Spleen (tissue), 11 donors: ENCODE data around the gene GRK4. TPM values are rescaled to one million over a fixed set of nuclear protein-coding genes. Genes with fewer than 3 reads are reported as not detected.

Experiments
- DNase-seq: peaks from one replicate; pipeline ENCODE4 v3.0.0-alpha.2; 2020
- H3K27ac ChIP-seq, 8 donors: fragments of 200-600 bp; sonication (generic) in 7 of 8; 1 replicate in 4 of 8; 2 replicates in 4 of 8; pipeline versions ENCODE4 v1.5.0 to v1.8.0; 2016 to 2021; ENCODE audit warnings: inconsistent platforms in 4 of 8, mild to moderate bottlenecking in 4 of 8, moderate library complexity in 1 of 8
- H3K27me3 ChIP-seq, 7 donors: fragments of 200-600 bp; sonication (generic) in 6 of 7; replicated peaks in 1 of 7; 1 replicate in 4 of 7; 2 replicates in 3 of 7; pipeline versions ENCODE4 v1.5.0 to v1.8.0; 2016 to 2021; ENCODE audit warnings: inconsistent platforms in 3 of 7, mild to moderate bottlenecking in 1 of 7
- H3K36me3 ChIP-seq, 6 donors: fragments of 200-600 bp; sonication (generic) in 5 of 6; 1 replicate in 4 of 6; 2 replicates in 2 of 6; pipeline versions ENCODE4 v1.5.0 to v1.8.0; 2016 to 2021; ENCODE audit warnings: inconsistent platforms in 2 of 6
- H3K4me1 ChIP-seq, 6 donors: fragments of 200-600 bp; sonication (generic) in 5 of 6; 1 replicate in 3 of 6; 2 replicates in 3 of 6; pipeline versions ENCODE4 v1.5.0 to v1.8.0; 2016 to 2021; ENCODE audit warnings: inconsistent platforms in 3 of 6
- H3K4me3 ChIP-seq, 8 donors: fragments of 200-600 bp; sonication (generic) in 7 of 8; 1 replicate in 4 of 8; 2 replicates in 4 of 8; pipeline versions ENCODE4 v1.5.0 to v1.8.0; 2016 to 2021; ENCODE audit warnings: inconsistent platforms in 4 of 8, mild to moderate bottlenecking in 4 of 8, moderate library complexity in 2 of 8
- H3K9me3 ChIP-seq, 8 donors: fragments of 200-600 bp; sonication (generic) in 7 of 8; 1 replicate in 4 of 8; 2 replicates in 4 of 8; pipeline versions ENCODE4 v1.5.0 to v1.8.0; 2016 to 2021; ENCODE audit warnings: inconsistent platforms in 4 of 8
- CTCF ChIP-seq, 11 experiments: fragments of 200-600 bp in 7 of 11; fragments of 450-650 bp in 4 of 11; sonication (generic) in 4 of 11; IDR thresholded peaks in 8 of 11; conservative IDR thresholded peaks in 3 of 11; 1 replicate in 7 of 11; 2 replicates in 4 of 11; pipeline versions ENCODE4 v1.4.0 to v1.8.0; 2016 to 2021; ENCODE audit warnings: antibody characterized with exemption in 11 of 11, inconsistent platforms in 4 of 11, mild to moderate bottlenecking in 1 of 11
- POLR2A ChIP-seq, 3 donors: fragments of 450-650 bp; IDR thresholded peaks; one replicate each; pipeline ENCODE4 v1.5.1; 2017; ENCODE audit warnings: antibody characterized with exemption in 3 of 3, mild to moderate bottlenecking in 1 of 3
- POLR2AphosphoS5 ChIP-seq, 3 donors: sonication (generic); formaldehyde crosslinking; IDR thresholded peaks; one replicate each; pipeline ENCODE4 v1.5.1; 2017; ENCODE audit warnings: antibody characterized with exemption in 3 of 3
- WGBS, 5 donors: extraction: QIAGEN DNeasy Blood & Tissue Kit in 3 of 5; methylation state at CpG; one replicate each; pipeline versions ENCODE4 v1.1.5 to v1.1.7; 2013 to 2018; 5-methylcytosine and 5-hydroxymethylcytosine counted together
- intact Hi-C: fragments of 100-400 bp; cut with DNase I; formaldehyde crosslinking; loops from one replicate; pipeline ENCODE4 v1.15.0; 2023; ENCODE audit warnings: low total_unique reads
- polyA plus RNA-seq, 3 donors: library from polyadenylated mRNA; stranded (reverse); fragments of 200-250 nt; gene quantifications; one replicate each; pipeline ENCODE4 v1.2.1, GENCODE V29; 2013
- total RNA-seq, 7 donors: library from RNA; depleted of rRNA in 3 of 7; stranded (reverse); fragments of >200 nt in 3 of 7; fragmentation: NEBNext Ultra II Directional in 4 of 7; extraction: Animal tissue kit (Norgen Biotek cat#: 25700) in 4 of 7; gene quantifications; one replicate each; pipeline versions ENCODE4 v1.1.0 to v1.2.1, GENCODE V29; 2016 to 2021
- donor health status: healthy with polysubstance abuse.
- donor health status: DM: no; HTN: no; CAD: no; lungs with moderate emphysema.
- donor health status: DM: no; HTN: no; CAD: no.
- donor health status: Bipolar disorder and iron deficiency.
- donor health status: healthy.
- donor health status: DM: no; HTN: no; CAD: no.
- donor health status: DM: yes; HTN: yes; CAD: no.

Gene GRK4
- total and polyA plus RNA-seq, 10 donors, result 1.0 to 4.3 (median 2.2) TPM

GRCh38 chr4:2948895-2949781, 14.2 kb upstream of the GRK4 start:
- peaks cover 6 to 100% (median 97%) of the 10 kb centered on the region in 6 donors for H3K36me3 ChIP-seq
- 89 to 96% (median 93%) methylated on average over 14 of the region's 14 CpGs for WGBS, 5 donors
- DNase-seq, result no peak
- H3K4me3 ChIP-seq, result no peak overlapping the region
- intact Hi-C loops, result no loop called here
- H3K27ac ChIP-seq, result no peak overlapping the region
- H3K9me3 ChIP-seq, result no peaks in the 10 kb centered on the region
- H3K4me1 ChIP-seq, result no peaks in the 10 kb centered on the region
- TF ChIP-seq POLR2AphosphoS5 (IDR thresholded peaks at IDR 0.05) (no peak), CTCF (IDR thresholded peaks at IDR 0.05 in 8 of 11, conservative IDR thresholded peaks at IDR 0.05 in 3 of 11) (peak in 6 of 11 experiments; percentile 10 to 51 (median 37))
- no peaks in the 10 kb centered on the region for H3K27me3 ChIP-seq

DNA sequence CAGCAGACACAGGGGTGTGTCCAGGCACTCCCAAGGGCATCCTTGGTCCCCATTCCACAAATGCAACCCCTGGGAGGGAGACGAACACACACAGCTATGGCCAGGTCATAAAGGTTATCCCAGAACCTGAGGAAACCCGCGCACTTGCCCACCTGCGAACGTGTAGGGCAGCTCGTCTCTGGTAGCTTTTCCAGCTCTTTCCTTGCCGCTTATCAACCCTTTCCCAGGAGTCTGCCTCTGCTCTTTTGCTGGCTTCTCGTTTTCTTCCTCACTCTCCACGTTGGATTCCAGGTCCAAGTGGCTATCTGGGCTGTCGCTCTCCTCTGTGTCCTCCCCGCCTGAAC, 13.6 kb upstream of the GRK4 start:
- 93 to 97% (median 95%) methylated on average over 10 to 11 of the region's 11 CpGs for WGBS, 5 donors
- intact Hi-C loops, result no loop called here
- H3K27ac ChIP-seq, result no peak overlapping the region
- H3K36me3 ChIP-seq, result peaks cover 6 to 100% (median 94%) of the 10 kb centered on the region in 6 donors
- TF ChIP-seq POLR2A (IDR thresholded peaks at IDR 0.05) (no peak), CTCF (IDR thresholded peaks at IDR 0.05 in 8 of 11, conservative IDR thresholded peaks at IDR 0.05 in 3 of 11) (no peak), POLR2AphosphoS5 (IDR thresholded peaks at IDR 0.05) (no peak)
- peaks cover 0 to 5% (median 0%) of the 10 kb centered on the region in 6 donors for H3K4me1 ChIP-seq
- peak; percentile 41 for DNase-seq
- no peaks in the 10 kb centered on the region for H3K27me3 ChIP-seq
- no peak overlapping the region for H3K4me3 ChIP-seq
- no peaks in the 10 kb centered on the region for H3K9me3 ChIP-seq

- no peak for TF ChIP-seq CTCF (IDR thresholded peaks at IDR 0.05 in 8 of 11, conservative IDR thresholded peaks at IDR 0.05 in 3 of 11)
- no peak for TF ChIP-seq POLR2A (IDR thresholded peaks at IDR 0.05)
- TF ChIP-seq POLR2AphosphoS5 (IDR thresholded peaks at IDR 0.05), result no peak
- no peak overlapping the region for H3K4me3 ChIP-seq
- DNase-seq, result peak; percentile 64
- H3K27ac ChIP-seq, result no peak overlapping the region
- WGBS, 5 donors, result 92 to 97% (median 95%) methylated on average over 16 of the region's 16 CpGs
- intact Hi-C loops, result no loop called here
- no peaks in the 10 kb centered on the region for H3K27me3 ChIP-seq
- no peaks in the 10 kb centered on the region for H3K9me3 ChIP-seq
- H3K36me3 ChIP-seq, result peaks cover 2 to 98% (median 88%) of the 10 kb centered on the region in 6 donors
- H3K4me1 ChIP-seq, result peaks cover 0 to 6% (median 0%) of the 10 kb centered on the region in 6 donors
Measured at GRCh38 chr4:2950221-2950989, 13.0 kb upstream of the GRK4 start.

DNA sequence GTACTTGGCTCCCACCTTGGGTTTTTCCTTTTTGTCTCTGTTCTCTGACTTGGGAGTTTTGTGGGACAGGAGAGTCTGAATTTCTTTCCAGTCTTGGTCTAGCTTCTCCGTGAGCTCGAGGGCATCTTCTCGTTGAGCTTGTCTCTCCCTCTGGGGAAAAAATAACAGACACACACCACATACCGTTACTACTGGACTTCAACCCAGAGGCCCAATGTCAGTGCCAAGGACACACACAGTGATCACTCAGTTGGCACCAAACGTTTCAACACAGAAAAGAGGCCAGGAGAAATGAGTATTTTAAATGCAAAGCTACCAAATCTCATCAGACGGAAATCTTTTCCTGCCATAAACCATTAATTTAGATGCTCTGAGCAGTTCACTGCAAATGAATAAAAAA, 9.9 kb upstream of the GRK4 start:
- Histone ChIP-seq H3K27ac (no peak overlapping the region), H3K9me3 (no peaks in the 10 kb centered on the region), H3K36me3 (peaks cover 2 to 98% (median 87%) of the 10 kb centered on the region in 6 donors), H3K4me3 (no peak overlapping the region), H3K27me3 (no peaks in the 10 kb centered on the region), H3K4me1 (peaks cover 0 to 21% (median 7%) of the 10 kb centered on the region in 6 donors)
- intact Hi-C loops, result no loop called here
- DNase-seq, result no peak
- WGBS, 5 donors, result 78 to 93% (median 85%) methylated on average over 6 of the region's 6 CpGs
- TF ChIP-seq CTCF (IDR thresholded peaks at IDR 0.05 in 8 of 11, conservative IDR thresholded peaks at IDR 0.05 in 3 of 11) (no peak), POLR2AphosphoS5 (IDR thresholded peaks at IDR 0.05) (no peak), POLR2A (IDR thresholded peaks at IDR 0.05) (no peak)
